HG03108 (cell line): Measurements from ENCODE around the gene GREB1L.

Experiments
- ATAC-seq: cut with Tn5 transposase; IDR thresholded peaks from one replicate; pipeline ENCODE4 v1.9.1; 2021; ENCODE audit warnings: moderate library complexity; ENCODE audit not compliant: unreplicated experiment

The GREB1L gene

GRCh38 chr18:21444465-21445212 is 202.6 kb downstream of the GREB1L start:
- no peak for ATAC-seq

GRCh38 chr18:21448299-21448698 is 206.3 kb downstream of the GREB1L start:
- no peak for ATAC-seq

GRCh38 chr18:21449367-21450290 is 207.6 kb downstream of the GREB1L start:
- ATAC-seq = no peak

DNA sequence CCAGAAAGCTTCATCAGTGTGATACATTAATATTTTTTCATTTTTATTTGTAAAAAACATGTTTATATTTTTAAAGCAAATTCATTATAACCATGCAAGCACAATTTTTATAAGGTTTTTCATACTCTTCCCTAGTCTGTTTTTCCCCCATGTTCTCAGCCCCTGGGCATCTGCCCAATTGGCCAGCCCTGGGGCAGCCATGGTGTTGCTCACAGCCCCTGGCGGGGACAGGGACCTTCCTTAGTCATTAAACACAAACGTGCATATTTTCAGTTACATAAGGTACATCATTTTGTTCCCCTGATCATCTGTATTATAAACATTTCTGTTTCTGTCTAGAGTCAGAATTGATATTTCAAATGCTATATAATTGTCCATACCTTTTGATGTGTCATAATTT is 208.5 kb downstream of the GREB1L start:
- ATAC-seq = no peak

- ATAC-seq = no peak
Observed at GRCh38 chr18:21450913-21451312, 208.9 kb downstream of the GREB1L start.

DNA sequence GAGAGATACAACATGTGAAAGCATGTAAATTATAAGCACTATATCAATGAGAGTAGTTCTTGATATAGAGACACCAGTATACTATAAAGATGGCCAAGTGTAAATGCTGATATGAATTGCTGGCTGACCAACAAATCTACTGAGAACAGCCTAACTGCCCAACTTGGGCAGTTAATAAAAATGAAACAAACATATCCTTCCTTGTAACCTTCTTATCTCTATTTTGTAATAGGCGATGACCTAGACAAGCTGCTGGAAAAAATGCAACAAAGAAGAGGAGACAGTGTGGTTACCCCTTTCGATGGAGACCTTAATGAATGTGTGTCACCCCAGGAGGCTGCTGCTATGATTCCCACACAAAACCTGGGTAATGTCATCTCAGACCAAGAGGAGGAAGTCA is 209.8 kb downstream of the GREB1L start:
- ATAC-seq = no peak

- ATAC-seq = no peak
Observed at GRCh38 chr18:21452276-21452780, 210.3 kb downstream of the GREB1L start.

- no peak for ATAC-seq
Observed at GRCh38 chr18:21452796-21453510, 210.9 kb downstream of the GREB1L start.

DNA sequence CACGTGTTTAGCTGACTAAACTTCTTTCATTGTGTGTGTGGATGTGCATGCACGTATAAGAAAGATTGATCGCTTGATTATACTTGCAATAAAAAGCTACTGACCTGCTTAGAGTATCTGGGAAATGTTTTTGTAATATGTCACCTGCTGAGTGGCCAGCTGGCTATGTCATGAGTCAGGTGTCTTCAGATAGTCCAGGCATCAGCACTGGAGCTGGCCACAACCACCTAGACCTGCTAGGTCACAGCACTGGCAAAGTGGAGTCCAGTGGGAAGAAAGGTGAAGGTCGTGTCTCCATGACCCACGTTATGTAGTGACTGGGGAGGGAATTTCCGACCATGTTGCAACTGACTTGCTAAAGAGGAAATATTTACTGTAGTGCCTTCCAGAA is 211.5 kb downstream of the GREB1L start:
- ATAC-seq = no peak

- no peak for ATAC-seq
Observed at GRCh38 chr18:21454725-21455124, 212.7 kb downstream of the GREB1L start.

- no peak for ATAC-seq
Observed at GRCh38 chr18:21456428-21457178, 214.6 kb downstream of the GREB1L start.

- ATAC-seq = no peak
Observed at GRCh38 chr18:21457179-21457535, 215.1 kb downstream of the GREB1L start.

DNA sequence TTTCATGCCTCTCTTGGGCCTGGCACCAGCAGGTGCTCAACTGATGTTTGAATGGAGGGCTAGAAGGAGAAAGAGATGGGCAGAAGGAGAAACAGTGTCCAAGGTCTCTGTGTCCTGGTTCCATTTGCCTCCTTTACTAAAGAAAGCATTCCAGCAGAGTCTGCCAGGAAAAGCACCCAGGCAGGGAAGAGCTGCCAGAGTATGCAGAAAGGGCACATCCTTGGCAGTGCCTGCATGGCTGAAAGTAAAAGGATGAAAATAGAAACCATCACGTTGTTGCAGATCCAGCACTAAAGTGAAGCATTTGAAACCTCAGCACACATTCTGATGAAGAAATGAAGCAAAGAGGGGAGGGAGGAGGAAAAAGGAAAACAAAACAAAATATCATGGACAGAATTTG is 216.3 kb downstream of the GREB1L start:
- ATAC-seq = no peak

DNA sequence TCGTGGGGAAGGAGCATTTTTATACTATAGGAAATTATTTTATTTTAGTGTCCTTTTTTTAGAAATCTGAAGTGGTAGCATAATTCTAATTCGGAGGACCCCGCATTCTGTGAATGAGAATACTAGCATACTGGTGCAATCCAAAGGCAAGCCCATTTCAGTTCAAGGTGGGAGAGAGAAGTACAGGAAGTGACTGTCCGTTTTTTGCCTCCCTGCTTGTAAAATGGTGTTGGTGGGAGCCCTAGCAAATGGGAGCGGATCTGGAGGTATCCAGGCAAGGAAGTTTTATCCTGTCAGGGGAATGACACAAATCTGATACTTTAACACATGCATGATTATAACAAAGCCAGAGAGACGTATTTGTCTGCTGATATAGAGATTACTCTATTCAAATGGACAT is 216.8 kb downstream of the GREB1L start:
- no peak for ATAC-seq

- no peak for ATAC-seq
Observed at GRCh38 chr18:21459706-21460286, 217.8 kb downstream of the GREB1L start.

DNA sequence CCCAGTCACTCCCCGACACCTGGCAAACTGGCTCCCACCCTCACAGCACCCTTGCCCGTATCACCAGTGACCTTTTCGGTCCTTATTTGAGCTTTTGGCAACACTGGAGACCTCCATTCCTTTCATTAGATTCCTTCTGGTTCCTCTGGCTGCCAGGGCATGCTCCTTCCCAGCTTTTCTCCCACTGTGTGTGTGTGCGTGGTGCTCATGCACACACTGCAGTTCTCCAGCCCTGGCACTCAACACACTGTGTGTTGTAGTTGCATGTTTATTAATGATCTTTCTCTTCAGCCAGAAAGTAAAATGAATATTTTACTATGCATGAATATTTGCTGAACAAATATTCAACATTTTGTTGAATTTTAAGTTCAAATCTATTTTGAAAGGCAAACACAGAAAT is 219.4 kb downstream of the GREB1L start:
- no peak for ATAC-seq

GRCh38 chr18:21463718-21464117 is 221.7 kb downstream of the GREB1L start:
- ATAC-seq = no peak

DNA sequence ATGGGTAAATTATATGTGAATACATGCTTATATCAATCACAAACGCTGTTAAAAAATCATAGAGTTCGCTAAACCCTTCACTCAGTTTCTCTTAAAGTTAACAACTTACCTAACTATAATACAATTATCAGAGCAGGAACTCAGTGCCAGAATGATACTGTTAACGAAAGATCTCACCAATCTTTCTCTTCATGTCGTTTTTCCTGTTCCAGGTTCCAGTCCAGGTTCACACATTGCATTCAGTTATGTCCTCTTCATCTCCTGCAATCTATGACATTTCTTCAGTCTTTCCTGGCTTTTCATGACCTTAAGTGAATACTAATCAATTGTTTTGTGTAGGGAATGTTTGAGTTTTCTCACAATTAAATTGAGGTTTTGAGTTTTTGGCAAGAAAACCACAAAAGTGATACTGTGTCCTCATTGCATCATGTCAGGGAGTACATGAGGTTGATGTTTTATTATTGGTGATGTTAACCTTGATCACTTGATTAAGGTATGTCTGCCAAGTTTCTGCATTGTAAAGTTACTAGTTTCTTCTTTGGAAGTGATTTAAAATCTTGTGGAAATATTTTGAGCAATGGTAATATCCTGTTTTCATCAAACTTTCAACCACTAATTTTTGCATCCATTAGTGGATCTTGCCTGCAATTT is 226.6 kb downstream of the GREB1L start:
- ATAC-seq = no peak

DNA sequence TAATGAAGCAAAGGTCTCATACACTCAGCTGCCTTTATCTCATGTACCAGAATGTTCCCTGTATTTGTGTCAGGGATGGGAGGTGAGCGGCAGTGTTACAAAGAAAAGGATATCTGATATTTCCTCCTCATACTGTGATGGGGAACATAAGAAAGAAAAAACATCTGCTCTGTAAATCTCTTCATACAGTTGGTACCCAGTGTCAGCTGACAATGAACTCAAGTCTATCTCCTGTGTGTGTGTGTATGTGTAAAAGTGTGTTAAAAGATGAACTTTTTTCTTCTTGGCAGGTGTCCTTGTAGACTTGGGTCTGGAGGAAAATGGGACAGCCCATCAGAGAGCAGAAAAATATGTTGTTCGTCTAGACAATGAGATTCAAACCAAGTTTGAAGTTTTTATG is 230.7 kb downstream of the GREB1L start:
- no peak for ATAC-seq

DNA sequence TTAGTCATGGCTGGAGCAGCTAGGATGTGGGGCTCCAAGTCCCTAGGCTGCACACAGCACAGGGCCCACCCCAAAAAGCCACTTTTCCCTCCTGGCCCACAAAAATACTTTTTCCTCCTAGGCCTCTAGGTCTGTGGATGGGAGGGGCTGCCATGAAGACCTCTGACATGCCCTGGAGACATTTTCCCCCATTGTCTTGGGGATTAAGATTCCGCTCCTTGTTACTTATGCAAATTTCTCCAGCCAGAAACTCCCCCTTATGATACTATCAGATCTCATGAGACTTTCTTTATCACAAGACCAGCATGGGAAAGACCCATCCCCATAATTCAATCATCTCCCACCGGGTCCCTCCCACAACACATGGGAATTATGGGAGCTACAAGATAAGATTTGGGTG is 232.6 kb downstream of the GREB1L start:
- ATAC-seq = no peak
